K562 (cell line): ENCODE results near the gene POU2F3.

ENCODE experiments used
- ARID1B ChIP-seq: fragments of 450-650 bp; IDR thresholded peaks from 2 replicates; pipeline ENCODE4 v1.6.1; 2016; ENCODE audit warnings: antibody characterized with exemption, mild to moderate bottlenecking, inconsistent platforms
- CEBPZ ChIP-seq: fragments of 150-350 bp; IDR thresholded peaks from 2 replicates; pipeline ENCODE4 v1.6.1; 2014; ENCODE audit warnings: low read depth, mild to moderate bottlenecking, low read length, borderline replicate concordance
- CTCF ChIP-seq, 3 experiments: IDR thresholded peaks in 2 of 3; conservative IDR thresholded peaks in 1 of 3; 2 replicates each; pipeline ENCODE4 v1.5.1; 2011 to 2012; ENCODE audit warnings: low read length in 3 of 3, mild to moderate bottlenecking in 3 of 3, control low read depth in 2 of 3, improper control_type of control experiment in 1 of 3, inconsistent platforms in 1 of 3, low read depth in 1 of 3, mixed read lengths in 1 of 3, moderate library complexity in 1 of 3; ENCODE audit not compliant: insufficient read depth in 2 of 3
- L3MBTL2 ChIP-seq: fragments of 450-650 bp; IDR thresholded peaks from 2 replicates; pipeline ENCODE4 v1.6.1; 2016; ENCODE audit warnings: mild to moderate bottlenecking, moderate library complexity
- MEF2D ChIP-seq: conservative IDR thresholded peaks from 2 replicates; pipeline ENCODE4 v1.6.1; 2016; ENCODE audit warnings: low read depth, missing genetic modification characterization, missing compliant biosample characterization
- NR2C1 ChIP-seq, 2 experiments: fragments of 450-650 bp; IDR thresholded peaks; 2 replicates each; pipeline ENCODE4 v1.6.1; 2017; ENCODE audit warnings: mild to moderate bottlenecking in 2 of 2, antibody characterized with exemption in 1 of 2, inconsistent platforms in 1 of 2, missing compliant biosample characterization in 1 of 2, missing genetic modification characterization in 1 of 2
- RFX1 ChIP-seq: fragments of 450-650 bp; IDR thresholded peaks from 2 replicates; pipeline ENCODE4 v1.6.1; 2016; ENCODE audit warnings: mild to moderate bottlenecking, moderate library complexity
- SIN3A ChIP-seq, 2 experiments: fragments of 150-350 bp in 1 of 2; IDR thresholded peaks; 2 replicates each; pipeline ENCODE4 v1.6.1; 2011 to 2016; ENCODE audit warnings: borderline replicate concordance in 2 of 2, low read depth in 2 of 2, low read length in 2 of 2, mild to moderate bottlenecking in 2 of 2, moderate library complexity in 2 of 2; ENCODE audit not compliant: control insufficient read depth in 1 of 2
- ZBTB2 ChIP-seq: fragments of 450-650 bp; IDR thresholded peaks from 2 replicates; pipeline ENCODE4 v1.6.1; 2016; ENCODE audit warnings: antibody characterized with exemption
- ZNF232 ChIP-seq: sonication (generic); formaldehyde crosslinking; IDR thresholded peaks from 2 replicates; pipeline ENCODE4 v1.8.0; 2022; ENCODE audit warnings: mild to moderate bottlenecking, missing genetic modification reagents
- ZNF76 ChIP-seq: fragments of 250-450 bp; sonication (Bioruptor Pico); IDR thresholded peaks from 2 replicates; pipeline ENCODE4 v1.4.0; 2020; ENCODE audit warnings: mild to moderate bottlenecking, moderate library complexity, borderline replicate concordance

- TF ChIP-seq ZNF76 (CRISPR knock-in tag) = no peak
- TF ChIP-seq L3MBTL2 = no peak
- TF ChIP-seq RFX1 = no peak
- no peak for TF ChIP-seq SIN3A (IDR thresholded peaks at IDR 0.05; ENCODE audit: borderline replicate concordance in 2 of 2, control insufficient read depth in 1 of 2, low read depth in 2 of 2, low read length in 2 of 2)
- TF ChIP-seq ZBTB2 = no peak
- TF ChIP-seq ARID1B = no peak
- no peak for TF ChIP-seq CEBPZ
- TF ChIP-seq MEF2D (tag) = no peak
- TF ChIP-seq NR2C1 (IDR thresholded peaks at IDR 0.05) = no peak
- TF ChIP-seq NR2C1 (tag; IDR thresholded peaks at IDR 0.05) = no peak
- TF ChIP-seq CTCF (IDR thresholded peaks at IDR 0.05 in 2 of 3, conservative IDR thresholded peaks at IDR 0.05 in 1 of 3; ENCODE audit: insufficient read depth in 2 of 3, low read depth in 1 of 3, low read length in 3 of 3) = no peak
- no peak for TF ChIP-seq ZNF232 (CRISPR knock-in tag)
Observed at GRCh38 chr11:120241277-120241676, 1.3 kb downstream of the POU2F3 start.
